Karpas-422 (cell line): ENCODE results near the gene MRPS9. TPM values are rescaled to one million over a fixed set of nuclear protein-coding genes. Genes with fewer than 3 reads are reported as not detected.

Experiments used
- DNase-seq: peaks from one replicate; pipeline ENCODE4 v3.0.0-alpha.2; 2015
- H2AFZ ChIP-seq: fragments of 200-600 bp; sonication (generic); 2 replicates; pipeline ENCODE4 v1.6.1; 2014; ENCODE audit warnings: antibody characterized with exemption, low read length, mixed read lengths
- H3K27ac ChIP-seq: fragments of 200-600 bp; sonication (generic); 2 replicates; pipeline ENCODE4 v1.5.1; 2014; ENCODE audit warnings: mild to moderate bottlenecking, low read length, moderate library complexity
- H3K27me3 ChIP-seq: fragments of 200-600 bp; sonication (generic); 2 replicates; pipeline ENCODE4 v1.6.1; 2014; ENCODE audit warnings: low read length, mixed read lengths
- H3K36me3 ChIP-seq: fragments of 200-600 bp; sonication (generic); 2 replicates; pipeline ENCODE4 v1.6.1; 2014; ENCODE audit warnings: low read length, mixed read lengths; ENCODE audit not compliant: insufficient read depth
- H3K4me1 ChIP-seq: fragments of 200-600 bp; sonication (generic); 2 replicates; pipeline ENCODE4 v1.6.1; 2014; ENCODE audit warnings: mild to moderate bottlenecking, low read length, mixed read lengths
- H3K4me2 ChIP-seq: fragments of 200-600 bp; sonication (generic); 2 replicates; pipeline ENCODE4 v1.6.1; 2014; ENCODE audit warnings: low read length, low read depth, mild to moderate bottlenecking; ENCODE audit not compliant: poor library complexity, severe bottlenecking
- H3K4me3 ChIP-seq: fragments of 200-600 bp; sonication (generic); 2 replicates; pipeline ENCODE4 v1.5.1; 2014; ENCODE audit warnings: mild to moderate bottlenecking, antibody characterized with exemption, low read length, mixed read lengths
- H3K79me2 ChIP-seq: fragments of 200-600 bp; sonication (generic); 2 replicates; pipeline ENCODE4 v1.6.1; 2014; ENCODE audit warnings: mild to moderate bottlenecking, low read length, mixed read lengths
- H3K9ac ChIP-seq: fragments of 200-600 bp; sonication (generic); 2 replicates; pipeline ENCODE4 v1.6.0; 2014; ENCODE audit warnings: low read length
- H3K9me2 ChIP-seq: fragments of 200-600 bp; sonication (generic), shearing (Covaris generic); replicated peaks from 2 replicates; pipeline ENCODE4 v1.6.0; 2014; ENCODE audit warnings: mild to moderate bottlenecking, low read length, moderate library complexity; ENCODE audit not compliant: insufficient read depth
- H3K9me3 ChIP-seq: fragments of 300-700, 200-600 bp; sonication (generic); 2 replicates; pipeline ENCODE4 v1.6.1; 2014; ENCODE audit warnings: low read length, mixed read lengths
- H4K20me1 ChIP-seq: fragments of 200-600 bp; sonication (generic); 2 replicates; pipeline ENCODE4 v1.6.1; 2014; ENCODE audit warnings: mild to moderate bottlenecking, antibody characterized with exemption, low read length, low read depth; ENCODE audit not compliant: insufficient read depth
- total RNA-seq: library from RNA; depleted of rRNA; stranded (reverse); fragments of >200 nt; shearing (Covaris generic); gene quantifications from 2 replicates; pipeline ENCODE4 v1.2.3, GENCODE V29; 2014; ENCODE audit warnings: low replicate concordance

MRPS9 gene
- total RNA-seq, 1 experiment from 2014 or later = 24.5 TPM

DNA sequence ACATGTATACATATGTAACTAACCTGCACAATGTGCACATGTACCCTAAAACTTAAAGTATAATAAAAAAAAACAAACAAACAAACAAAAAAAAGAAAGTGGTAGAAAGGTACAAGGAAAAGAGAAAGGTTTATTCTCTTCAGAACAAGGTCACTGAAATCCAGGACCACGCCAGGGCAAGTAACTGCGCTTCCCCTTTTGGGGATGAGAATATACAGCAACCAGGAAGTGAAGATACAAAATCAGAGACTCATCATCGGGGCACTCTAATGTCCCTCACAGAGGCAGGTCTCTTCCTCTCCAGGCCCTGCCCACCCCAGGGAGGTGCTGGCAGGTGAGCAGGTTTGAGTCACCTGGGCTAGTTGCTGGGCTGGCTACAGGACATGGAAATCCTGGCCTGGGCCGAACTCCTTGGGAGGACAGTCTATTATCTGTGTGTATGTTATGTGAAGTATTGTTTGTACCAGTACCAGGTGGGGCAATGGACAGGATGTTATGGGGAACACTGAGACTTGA lies 103.3 kb downstream of the MRPS9 start:
- no peak overlapping the region for H2AFZ ChIP-seq
- H3K4me3 ChIP-seq = no peak overlapping the region
- H3K27ac ChIP-seq = no peak overlapping the region

GRCh38 chr2:105142239-105142638 lies 104.4 kb downstream of the MRPS9 start:
- no peak overlapping the region for H3K4me2 ChIP-seq
- H3K4me3 ChIP-seq = no peak overlapping the region
- no peaks in the 10 kb centered on the region for H3K9me3 ChIP-seq
- DNase-seq = no peak
- no peaks in the 10 kb centered on the region for H3K9me2 ChIP-seq
- H3K79me2 ChIP-seq = no peaks in the 10 kb centered on the region
- H4K20me1 ChIP-seq = no peaks in the 10 kb centered on the region
- no peaks in the 10 kb centered on the region for H3K36me3 ChIP-seq
- peaks cover 5% of the 10 kb centered on the region; the same call in 1 of the 2 replicates for H3K4me1 ChIP-seq
- H3K27ac ChIP-seq = no peak overlapping the region
- no peaks in the 10 kb centered on the region for H3K27me3 ChIP-seq
- H3K9ac ChIP-seq = no peak overlapping the region
- H2AFZ ChIP-seq = no peak overlapping the region

More for the DNA sequence above, 103.3 kb downstream of the MRPS9 start:
- H3K27me3 ChIP-seq = no peaks in the 10 kb centered on the region
- DNase-seq = no peak
- H3K9me2 ChIP-seq = no peaks in the 10 kb centered on the region
- no peaks in the 10 kb centered on the region for H3K9me3 ChIP-seq
- H4K20me1 ChIP-seq = no peaks in the 10 kb centered on the region
- no peaks in the 10 kb centered on the region for H3K36me3 ChIP-seq
- H3K4me2 ChIP-seq = no peak overlapping the region
- H3K79me2 ChIP-seq = no peaks in the 10 kb centered on the region
- H3K9ac ChIP-seq = no peak overlapping the region
- peaks cover 1% of the 10 kb centered on the region; the same call in 1 of the 2 replicates for H3K4me1 ChIP-seq

DNA sequence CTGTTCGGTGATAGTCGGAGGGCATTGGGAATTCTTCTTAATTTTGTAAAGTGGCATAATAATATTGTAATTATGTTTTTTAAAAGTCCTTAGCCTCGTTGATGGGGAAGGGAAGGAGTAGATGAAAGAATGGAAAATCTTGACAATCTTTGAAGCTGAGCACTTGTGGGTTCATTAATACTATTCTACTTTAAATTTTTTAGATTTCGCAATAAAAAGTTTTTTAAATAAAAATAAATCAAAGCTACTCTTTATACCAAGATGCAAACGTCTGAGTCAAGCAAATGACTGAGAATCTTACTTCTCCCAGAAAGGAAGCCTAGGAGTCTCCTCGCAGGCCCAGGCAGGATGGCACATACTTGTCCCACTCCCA lies 105.2 kb downstream of the MRPS9 start:
- Histone ChIP-seq H4K20me1 (no peaks in the 10 kb centered on the region), H3K9ac (no peak overlapping the region), H3K27me3 (no peaks in the 10 kb centered on the region), H3K36me3 (no peaks in the 10 kb centered on the region), H3K9me2 (no peaks in the 10 kb centered on the region), H3K9me3 (no peaks in the 10 kb centered on the region), H2AFZ (no peak overlapping the region), H3K79me2 (no peaks in the 10 kb centered on the region), H3K4me2 (no peak overlapping the region), H3K27ac (no peak overlapping the region), H3K4me1 (peaks cover 5% of the 10 kb centered on the region; the same call in 1 of the 2 replicates), H3K4me3 (no peak overlapping the region)
- no peak for DNase-seq

DNA sequence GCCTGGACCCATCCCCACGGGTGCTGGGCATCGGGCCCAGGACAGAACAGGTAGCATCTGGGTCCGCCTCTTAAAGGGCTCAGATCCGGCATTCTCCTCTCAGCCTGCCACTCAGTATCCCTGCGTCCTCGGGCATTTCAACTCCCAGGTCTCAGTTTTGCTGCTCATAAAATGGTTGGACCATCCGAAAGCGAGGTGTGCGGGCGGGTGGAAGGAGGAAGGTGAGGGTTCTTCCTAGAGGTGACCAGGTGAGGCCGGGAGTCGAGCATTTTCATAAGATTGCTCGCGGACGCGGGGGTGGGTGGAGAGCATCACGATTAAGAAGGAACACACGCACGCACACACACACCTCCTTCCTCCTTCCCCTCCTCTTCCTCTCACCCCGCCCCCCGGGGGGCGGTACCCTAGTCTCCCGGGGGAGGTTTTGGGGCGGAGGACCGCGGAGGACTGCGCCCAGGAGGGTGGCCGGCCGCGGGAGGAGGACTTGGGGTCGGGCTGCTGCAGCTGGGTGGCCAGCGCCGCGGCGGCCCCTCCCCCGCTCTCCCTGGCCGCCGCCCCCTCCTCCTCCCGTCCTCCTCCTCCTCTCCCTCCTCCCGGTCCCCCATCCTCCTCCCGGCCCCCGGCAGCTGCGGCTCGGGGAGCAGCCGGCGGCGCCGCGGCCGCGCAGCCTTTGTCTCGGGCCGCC lies 105.7 kb downstream of the MRPS9 start:
- no peak for DNase-seq
- Histone ChIP-seq H4K20me1 (no peaks in the 10 kb centered on the region), H3K27me3 (no peaks in the 10 kb centered on the region), H3K36me3 (no peaks in the 10 kb centered on the region), H3K9ac (no peak overlapping the region), H3K4me1 (peaks cover 5% of the 10 kb centered on the region; the same call in 1 of the 2 replicates), H3K4me3 (no peak overlapping the region), H2AFZ (no peak overlapping the region), H3K9me3 (no peaks in the 10 kb centered on the region), H3K9me2 (no peaks in the 10 kb centered on the region), H3K27ac (no peak overlapping the region), H3K4me2 (no peak overlapping the region), H3K79me2 (no peaks in the 10 kb centered on the region)

- Histone ChIP-seq H4K20me1 (no peaks in the 10 kb centered on the region), H3K27me3 (no peaks in the 10 kb centered on the region), H3K9ac (no peak overlapping the region), H3K9me2 (no peaks in the 10 kb centered on the region), H2AFZ (no peak overlapping the region), H3K36me3 (no peaks in the 10 kb centered on the region), H3K79me2 (no peaks in the 10 kb centered on the region), H3K4me3 (no peak overlapping the region), H3K9me3 (no peaks in the 10 kb centered on the region), H3K4me1 (peaks cover 5% of the 10 kb centered on the region; the same call in 1 of the 2 replicates), H3K27ac (no peak overlapping the region), H3K4me2 (no peak overlapping the region)
- DNase-seq = no peak
Measured at GRCh38 chr2:105144152-105144940, 106.5 kb downstream of the MRPS9 start.

DNA sequence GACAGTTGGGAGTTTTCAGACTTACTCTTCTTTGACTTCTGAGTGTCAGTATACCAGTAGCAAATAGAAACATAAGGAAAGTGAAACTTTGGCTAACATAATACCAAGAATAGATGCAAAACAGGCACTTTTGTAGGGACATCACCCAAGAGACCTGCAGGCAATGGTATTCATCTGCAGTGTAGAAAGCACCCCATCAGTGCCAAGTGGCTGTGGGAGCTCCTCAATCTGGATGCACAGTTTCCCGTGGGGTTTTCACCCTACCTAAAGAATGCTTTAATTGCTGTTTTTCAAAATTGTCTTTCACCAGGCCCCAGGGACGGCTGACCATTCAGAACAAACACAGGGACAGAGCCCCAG lies 107.1 kb downstream of the MRPS9 start:
- peaks cover 5% of the 10 kb centered on the region; the same call in 1 of the 2 replicates for H3K4me1 ChIP-seq
- no peaks in the 10 kb centered on the region for H3K36me3 ChIP-seq
- H3K9me2 ChIP-seq = no peaks in the 10 kb centered on the region
- no peaks in the 10 kb centered on the region for H3K79me2 ChIP-seq
- no peak overlapping the region for H2AFZ ChIP-seq
- H3K9ac ChIP-seq = no peak overlapping the region
- H3K27ac ChIP-seq = no peak overlapping the region
- no peaks in the 10 kb centered on the region for H4K20me1 ChIP-seq
- DNase-seq = no peak
- no peak overlapping the region for H3K4me3 ChIP-seq
- no peaks in the 10 kb centered on the region for H3K9me3 ChIP-seq
- H3K27me3 ChIP-seq = no peaks in the 10 kb centered on the region
- no peak overlapping the region for H3K4me2 ChIP-seq

DNA sequence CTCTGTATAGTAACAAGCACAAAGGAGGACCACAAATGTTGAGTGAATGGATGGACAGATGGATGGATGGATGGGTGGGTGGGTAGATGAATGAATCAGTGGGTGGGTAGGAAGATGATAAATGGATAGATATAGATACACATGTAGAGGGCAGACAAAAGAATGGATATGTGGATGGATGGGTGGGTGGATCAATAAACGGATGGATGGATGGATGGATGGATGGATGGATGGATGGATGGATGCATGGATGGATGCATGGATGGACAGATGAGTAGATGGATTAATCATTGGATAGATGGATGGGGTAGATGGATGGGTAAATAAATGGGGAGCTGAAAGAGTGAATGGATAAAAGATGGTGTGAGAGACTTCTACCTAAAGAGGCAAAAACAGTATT lies 111.4 kb downstream of the MRPS9 start:
- Histone ChIP-seq H3K9me3 (no peaks in the 10 kb centered on the region), H3K36me3 (no peaks in the 10 kb centered on the region), H3K4me3 (no peak overlapping the region), H3K27ac (no peak overlapping the region), H3K4me1 (peaks cover 5% of the 10 kb centered on the region; the same call in 1 of the 2 replicates), H3K9me2 (no peaks in the 10 kb centered on the region), H3K27me3 (no peaks in the 10 kb centered on the region; the same call in 1 of the 2 replicates), H4K20me1 (no peaks in the 10 kb centered on the region), H3K9ac (no peak overlapping the region), H3K4me2 (no peak overlapping the region), H2AFZ (no peak overlapping the region), H3K79me2 (no peaks in the 10 kb centered on the region)
- DNase-seq = no peak
